ENCODE measurements around the gene MAP4K4. TPM values are rescaled to one million over a fixed set of nuclear protein-coding genes. Genes with fewer than 3 reads are reported as not detected.

Gene MAP4K4
- polyA plus RNA-seq, 3 donors: 5.3 to 66.9 (median 8.7) TPM

DNA sequence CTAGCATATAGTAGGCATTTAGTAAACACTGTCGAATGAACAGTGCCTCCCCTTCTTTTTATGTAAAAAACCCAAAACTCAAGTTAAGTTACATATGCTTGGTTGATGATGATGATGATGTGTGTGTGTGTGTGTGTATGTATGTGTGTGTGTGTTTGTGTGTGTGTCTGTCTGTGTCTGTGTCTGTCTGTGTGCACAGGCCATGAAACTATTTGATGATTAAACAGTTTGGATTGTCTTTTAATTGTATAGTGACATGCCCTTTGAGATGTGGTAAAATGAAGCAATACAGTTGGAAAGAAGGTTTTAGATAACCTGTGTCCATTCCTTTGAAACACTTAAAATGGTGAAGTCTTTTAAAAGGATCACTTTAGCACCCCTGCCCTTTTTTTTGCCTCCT lies 105.6 kb downstream of the MAP4K4 start:
- Histone ChIP-seq H4K20me1 (ENCODE audit: insufficient read depth, low read length) (peaks cover 100% of the 10 kb centered on the region), H3K79me2 (ENCODE audit: insufficient read depth, low read length) (peaks cover 92% of the 10 kb centered on the region)
- H3K27ac Mint-ChIP-seq: no peak overlapping the region

DNA sequence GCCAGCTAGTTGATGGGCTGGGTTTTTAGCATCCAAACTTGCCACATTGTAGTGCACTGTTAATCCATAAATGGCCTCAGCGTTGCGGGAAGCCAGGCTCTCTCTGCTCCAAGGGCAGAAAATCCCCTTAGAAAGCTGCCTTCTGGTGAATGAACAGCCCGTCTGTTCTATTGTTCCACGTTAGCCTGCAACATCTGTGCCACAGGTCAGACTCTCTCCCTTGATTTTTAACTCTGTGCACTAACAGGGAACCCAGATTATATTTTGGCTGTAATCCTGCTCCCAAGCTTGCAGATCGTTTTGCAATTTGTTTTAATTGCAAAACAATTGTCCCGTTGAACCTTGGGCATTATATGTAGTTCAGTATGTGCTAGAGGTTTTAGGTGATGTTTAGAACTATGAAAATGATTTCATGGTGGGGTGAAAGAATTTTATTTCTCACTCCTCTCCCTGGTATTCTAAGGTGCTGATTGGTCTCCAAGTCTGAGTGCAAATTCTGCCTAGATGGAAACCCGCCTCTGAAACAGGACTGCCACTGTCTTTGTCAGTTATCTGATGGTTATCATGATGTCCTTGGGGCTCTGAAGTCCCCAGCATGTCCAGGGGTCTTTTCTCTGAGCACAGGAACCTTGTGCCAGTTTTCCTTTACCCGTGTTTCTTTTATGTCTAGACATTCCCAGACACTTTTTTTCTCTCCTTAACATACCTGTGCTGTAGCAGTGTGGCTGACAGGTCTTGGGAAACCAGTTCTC lies 106.6 kb downstream of the MAP4K4 start:
- peaks cover 100% of the 10 kb centered on the region for H4K20me1 ChIP-seq (ENCODE audit: insufficient read depth, low read length)
- H3K4me3 Mint-ChIP-seq: no peak overlapping the region
- 52% methylated on average over 6 of the region's 8 CpGs for WGBS (ENCODE audit: insufficient coverage)
- H3K36me3 Mint-ChIP-seq: peaks cover 17 to 35% of the 10 kb centered on the region in 2 donors
- no peaks in the 10 kb centered on the region for H3K27me3 ChIP-seq (ENCODE audit: control insufficient read depth in 2 of 2, insufficient read depth in 2 of 2, low read length in 2 of 2)
- H3K27ac Mint-ChIP-seq: peak overlapping the region in 1 of 7 donors; percentile 55
- no peaks in the 10 kb centered on the region for H3K27me3 Mint-ChIP-seq (ENCODE audit: low read depth in 3 of 3)
- no peak for DNase-seq
- H3K79me2 ChIP-seq (ENCODE audit: insufficient read depth, low read length): peaks cover 92% of the 10 kb centered on the region
- H3K4me2 ChIP-seq (replicated peaks; ENCODE audit: extremely low read depth, low read length, poor library complexity, severe bottlenecking): no peak overlapping the region
- no peaks in the 10 kb centered on the region for H3K9me3 ChIP-seq (replicated peaks in 1 of 2; ENCODE audit: control insufficient read depth in 1 of 2, insufficient read depth in 1 of 2, low read length in 2 of 2)
- peak overlapping the region in 1 of 2 donors; percentile 12 for H3K27ac ChIP-seq (ENCODE audit: low read depth in 1 of 2, low read length in 2 of 2)
- peaks cover 0 to 13% of the 10 kb centered on the region in 2 donors for H3K36me3 ChIP-seq (replicated peaks in 1 of 2; ENCODE audit: control insufficient read depth in 1 of 2, insufficient read depth in 2 of 2, low read length in 2 of 2)
- H3K9me3 Mint-ChIP-seq: no peaks in the 10 kb centered on the region
- H3K4me1 Mint-ChIP-seq: peaks cover 57% of the 10 kb centered on the region
- intact Hi-C loops (cut with micrococcal nuclease): no loop called here
- no peak overlapping the region for H2AFZ ChIP-seq (ENCODE audit: insufficient read depth, low read depth, low read length, poor library complexity, severe bottlenecking)
- TF ChIP-seq, protein P1, sequence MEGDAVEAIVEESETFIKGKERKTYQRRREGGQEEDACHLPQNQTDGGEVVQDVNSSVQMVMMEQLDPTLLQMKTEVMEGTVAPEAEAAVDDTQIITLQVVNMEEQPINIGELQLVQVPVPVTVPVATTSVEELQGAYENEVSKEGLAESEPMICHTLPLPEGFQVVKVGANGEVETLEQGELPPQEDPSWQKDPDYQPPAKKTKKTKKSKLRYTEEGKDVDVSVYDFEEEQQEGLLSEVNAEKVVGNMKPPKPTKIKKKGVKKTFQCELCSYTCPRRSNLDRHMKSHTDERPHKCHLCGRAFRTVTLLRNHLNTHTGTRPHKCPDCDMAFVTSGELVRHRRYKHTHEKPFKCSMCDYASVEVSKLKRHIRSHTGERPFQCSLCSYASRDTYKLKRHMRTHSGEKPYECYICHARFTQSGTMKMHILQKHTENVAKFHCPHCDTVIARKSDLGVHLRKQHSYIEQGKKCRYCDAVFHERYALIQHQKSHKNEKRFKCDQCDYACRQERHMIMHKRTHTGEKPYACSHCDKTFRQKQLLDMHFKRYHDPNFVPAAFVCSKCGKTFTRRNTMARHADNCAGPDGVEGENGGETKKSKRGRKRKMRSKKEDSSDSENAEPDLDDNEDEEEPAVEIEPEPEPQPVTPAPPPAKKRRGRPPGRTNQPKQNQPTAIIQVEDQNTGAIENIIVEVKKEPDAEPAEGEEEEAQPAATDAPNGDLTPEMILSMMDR (IDR thresholded peaks at IDR 0.05): no peak
- peaks cover 20 to 21% of the 10 kb centered on the region in 2 donors for H3K4me1 ChIP-seq (ENCODE audit: control insufficient read depth in 1 of 2, insufficient read depth in 2 of 2, low read length in 2 of 2)
- no peak overlapping the region for H3K9ac ChIP-seq (ENCODE audit: insufficient read depth, low read length, poor library complexity, severe bottlenecking)
- H3K4me3 ChIP-seq (replicated peaks in 1 of 3; ENCODE audit: low read depth in 2 of 3, low read length in 3 of 3): no peak overlapping the region

More for the DNA sequence above, 105.6 kb downstream of the MAP4K4 start:
- H3K27me3 ChIP-seq (ENCODE audit: control insufficient read depth in 2 of 2, insufficient read depth in 2 of 2, low read length in 2 of 2): no peaks in the 10 kb centered on the region
- no peak overlapping the region for H2AFZ ChIP-seq (ENCODE audit: insufficient read depth, low read depth, low read length, poor library complexity, severe bottlenecking)
- peaks cover 20 to 21% of the 10 kb centered on the region in 2 donors for H3K4me1 ChIP-seq (ENCODE audit: control insufficient read depth in 1 of 2, insufficient read depth in 2 of 2, low read length in 2 of 2)
- H3K36me3 ChIP-seq (replicated peaks in 1 of 2; ENCODE audit: control insufficient read depth in 1 of 2, insufficient read depth in 2 of 2, low read length in 2 of 2): peaks cover 0 to 13% of the 10 kb centered on the region in 2 donors
- H3K9me3 Mint-ChIP-seq: no peaks in the 10 kb centered on the region
- H3K4me3 ChIP-seq (replicated peaks in 1 of 3; ENCODE audit: low read depth in 2 of 3, low read length in 3 of 3): no peak overlapping the region
- H3K4me1 Mint-ChIP-seq: peaks cover 57% of the 10 kb centered on the region
- WGBS (ENCODE audit: insufficient coverage): no CpG with 5 or more reads among the region's 1 CpG
- H3K27ac ChIP-seq (ENCODE audit: low read depth in 1 of 2, low read length in 2 of 2): no peak overlapping the region
- H3K4me3 Mint-ChIP-seq: no peak overlapping the region
- H3K4me2 ChIP-seq (replicated peaks; ENCODE audit: extremely low read depth, low read length, poor library complexity, severe bottlenecking): no peak overlapping the region
- no peaks in the 10 kb centered on the region for H3K27me3 Mint-ChIP-seq (ENCODE audit: low read depth in 3 of 3)
- H3K36me3 Mint-ChIP-seq: peaks cover 17 to 31% of the 10 kb centered on the region in 2 donors
- DNase-seq: no peak
- intact Hi-C loops (cut with micrococcal nuclease): no loop called here
- H3K9ac ChIP-seq (ENCODE audit: insufficient read depth, low read length, poor library complexity, severe bottlenecking): no peak overlapping the region
- TF ChIP-seq, protein P1 (IDR thresholded peaks at IDR 0.05): no peak
- H3K9me3 ChIP-seq (replicated peaks in 1 of 2; ENCODE audit: control insufficient read depth in 1 of 2, insufficient read depth in 1 of 2, low read length in 2 of 2): no peaks in the 10 kb centered on the region
